HG03378 (cell line): ENCODE data around the gene CRISPLD2.

Experiments
- ATAC-seq: cut with Tn5 transposase; IDR thresholded peaks from one replicate; pipeline ENCODE4 v1.9.1; 2021; ENCODE audit warnings: mild to moderate bottlenecking, moderate library complexity; ENCODE audit not compliant: unreplicated experiment

The CRISPLD2 gene

DNA sequence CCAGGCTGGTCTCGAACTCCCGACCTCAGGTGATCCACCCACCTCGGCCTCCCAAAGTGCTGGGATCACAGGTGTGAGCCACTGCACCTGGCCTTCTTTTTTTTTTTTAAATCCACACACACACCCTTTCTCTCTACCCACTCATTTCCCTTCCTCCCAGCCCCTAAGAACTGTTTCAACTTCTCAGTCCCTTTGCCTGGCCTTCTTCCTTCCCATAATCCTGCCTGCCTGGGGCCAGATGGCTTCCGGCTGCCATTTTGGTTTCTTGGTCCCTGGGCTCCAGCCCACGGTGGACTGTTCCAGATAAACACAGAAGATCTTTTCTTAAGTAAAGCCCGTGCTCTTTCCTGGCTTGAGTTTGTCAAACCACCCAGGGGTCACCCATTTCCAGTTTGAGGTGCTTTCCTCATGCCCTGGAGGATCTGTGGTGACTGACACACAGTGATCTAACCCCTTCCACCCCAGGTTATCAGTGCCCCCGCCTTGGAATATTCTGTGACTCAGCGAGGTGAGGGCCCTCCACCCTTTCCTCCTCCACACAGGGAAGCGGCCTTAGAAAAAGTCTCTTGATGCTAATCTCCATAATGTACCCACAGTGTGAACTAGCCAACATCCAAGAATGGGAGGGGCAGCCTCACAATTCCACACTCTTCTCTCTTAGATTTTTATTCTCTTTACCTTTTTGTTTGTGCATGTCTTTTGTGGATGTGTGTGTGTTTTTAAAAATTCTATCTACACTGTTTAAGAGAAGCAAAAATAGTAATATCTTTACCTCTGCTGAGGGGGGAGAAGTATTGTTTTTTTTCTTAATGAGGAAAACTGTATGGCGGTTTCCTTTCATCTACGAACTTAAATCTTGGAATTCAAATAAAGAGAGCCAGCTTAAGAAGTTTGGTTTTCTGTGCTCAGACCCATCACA is 60.0 kb downstream of the CRISPLD2 start:
- no peak for ATAC-seq

DNA sequence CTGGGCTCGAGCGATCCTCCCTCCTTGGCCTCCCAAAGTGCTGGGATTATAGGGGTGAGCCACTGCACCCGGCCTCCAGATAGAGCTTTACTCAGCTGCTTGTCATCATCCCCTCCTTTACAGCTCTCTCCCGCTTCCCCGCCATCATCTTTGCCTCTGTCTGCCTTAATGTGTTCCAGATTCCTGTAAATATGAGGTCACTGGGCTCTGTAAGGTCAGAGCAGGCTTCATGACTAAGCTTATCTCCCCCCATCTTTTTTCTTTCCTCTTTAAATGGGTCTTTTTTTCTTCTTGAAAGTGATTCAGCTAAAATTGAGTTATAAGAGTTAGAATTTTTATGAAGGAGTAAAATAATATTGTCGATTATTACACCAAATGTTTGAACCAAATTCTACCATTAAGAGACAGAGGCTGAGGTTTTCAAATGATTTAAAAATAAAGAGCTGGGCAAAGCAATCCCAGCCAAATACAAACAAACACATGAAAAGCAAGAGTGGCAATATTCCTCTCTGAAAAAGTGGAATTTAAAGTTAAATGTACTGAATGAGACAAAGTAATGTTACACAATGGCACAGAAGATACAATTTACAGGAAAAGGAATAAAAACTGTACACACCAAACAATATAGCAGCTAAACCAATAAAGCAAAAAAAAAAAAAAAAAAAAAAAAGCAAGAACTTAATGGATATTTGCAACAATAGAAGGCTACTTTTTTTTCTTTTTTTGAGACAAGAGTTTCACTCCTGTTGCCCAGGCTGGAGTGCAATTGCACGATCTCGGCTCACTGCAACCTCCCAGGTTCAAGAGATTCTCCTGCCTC is 62.1 kb downstream of the CRISPLD2 start:
- no peak for ATAC-seq

DNA sequence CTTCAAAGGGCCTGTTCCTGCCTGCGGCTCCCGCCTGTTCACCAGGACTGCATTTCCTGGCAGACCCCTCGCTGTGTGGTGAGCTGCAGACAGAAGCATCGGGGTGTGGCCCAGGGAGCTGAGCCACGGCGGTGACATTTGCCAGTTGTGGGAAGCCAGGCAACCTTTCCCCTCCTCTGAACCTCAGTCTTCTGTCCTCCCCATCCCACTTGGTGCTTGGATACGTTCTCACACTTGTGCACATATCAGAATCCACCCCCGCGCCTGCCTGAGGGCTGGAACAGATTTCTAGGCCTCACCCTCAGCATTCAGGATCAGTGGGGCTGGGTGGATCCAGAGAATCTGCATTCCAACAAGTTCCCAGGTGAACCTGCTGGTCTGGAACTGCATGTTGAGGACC is 63.5 kb downstream of the CRISPLD2 start:
- ATAC-seq: no peak

DNA sequence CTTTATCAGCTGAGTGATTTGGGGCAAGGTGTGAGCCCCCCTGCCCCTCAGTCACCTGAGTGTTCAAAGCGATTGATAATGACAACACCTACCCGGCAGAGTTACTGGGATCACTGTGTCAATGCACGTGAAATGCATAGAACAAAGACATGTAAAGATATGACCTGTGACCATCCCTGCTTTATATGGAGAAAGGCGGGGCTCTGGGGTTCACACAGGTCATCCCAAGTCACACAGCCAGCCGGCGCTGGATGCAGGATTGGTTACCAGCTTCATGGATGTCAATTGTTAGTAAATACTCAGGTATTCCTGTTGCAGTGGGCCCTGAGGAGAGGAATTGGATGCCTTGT is 64.4 kb downstream of the CRISPLD2 start:
- ATAC-seq: no peak

DNA sequence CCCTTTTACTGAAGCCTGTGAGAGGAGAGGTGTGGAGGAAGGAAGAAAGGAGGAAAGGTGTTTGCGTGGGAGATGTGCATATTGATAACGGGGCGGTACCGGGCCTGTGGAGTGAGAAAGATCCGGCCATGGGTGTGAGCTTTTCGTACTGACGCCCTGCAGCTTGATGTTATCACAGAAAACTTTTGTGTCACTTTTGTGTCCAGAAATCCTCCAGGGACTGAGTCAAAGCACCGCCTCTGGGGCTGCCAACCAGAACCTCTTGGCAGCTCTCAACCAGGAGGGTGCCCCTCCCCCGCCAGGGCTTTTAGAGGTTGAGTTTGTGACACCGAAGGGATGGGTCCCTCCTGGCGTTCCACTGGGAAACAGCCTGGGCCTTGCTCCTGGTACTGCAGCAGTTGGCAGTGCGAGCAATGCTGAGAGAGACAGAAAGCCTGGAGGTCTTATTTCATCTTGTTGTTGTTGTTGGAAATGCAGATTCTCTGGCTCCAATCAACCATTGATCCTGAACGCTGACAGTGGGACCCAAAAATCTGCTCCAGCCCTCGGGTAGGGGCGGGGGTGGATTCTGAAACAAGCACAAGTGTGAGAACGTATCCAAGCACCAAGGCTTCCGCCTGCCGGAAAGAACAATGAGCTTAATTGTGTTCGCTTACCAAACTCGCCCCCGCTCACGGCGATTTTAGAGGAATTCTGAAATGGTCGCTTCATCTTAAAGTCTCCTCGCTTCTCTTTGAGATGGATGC is 65.0 kb downstream of the CRISPLD2 start:
- ATAC-seq: no peak

DNA sequence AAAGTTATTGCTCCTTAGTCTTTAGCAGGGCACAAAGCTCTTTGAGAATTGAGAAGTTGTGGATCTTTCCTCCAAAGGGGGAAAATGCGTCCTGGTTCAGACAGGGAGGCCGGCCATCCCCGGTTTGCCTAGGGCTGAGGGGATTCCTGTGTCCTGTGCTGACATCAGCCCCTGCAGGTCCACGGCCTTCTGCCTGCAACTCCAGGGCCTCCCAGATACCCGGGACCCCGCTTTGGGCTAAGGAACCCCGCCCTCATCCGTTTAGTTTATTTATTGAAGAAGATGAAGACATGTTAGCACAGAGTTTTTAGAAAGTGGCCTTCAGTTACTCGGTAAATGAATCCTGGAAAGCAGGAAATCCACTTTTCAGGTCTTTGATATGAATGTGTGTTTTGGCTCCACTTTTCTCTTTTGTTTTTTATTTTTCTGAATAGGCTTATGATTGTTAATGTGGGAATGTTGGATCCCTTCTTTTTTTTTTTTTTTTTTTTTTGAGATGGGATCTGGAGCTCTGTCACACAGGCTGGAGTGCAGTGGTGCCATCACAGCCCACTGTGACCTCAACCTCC is 65.6 kb downstream of the CRISPLD2 start:
- ATAC-seq: no peak

DNA sequence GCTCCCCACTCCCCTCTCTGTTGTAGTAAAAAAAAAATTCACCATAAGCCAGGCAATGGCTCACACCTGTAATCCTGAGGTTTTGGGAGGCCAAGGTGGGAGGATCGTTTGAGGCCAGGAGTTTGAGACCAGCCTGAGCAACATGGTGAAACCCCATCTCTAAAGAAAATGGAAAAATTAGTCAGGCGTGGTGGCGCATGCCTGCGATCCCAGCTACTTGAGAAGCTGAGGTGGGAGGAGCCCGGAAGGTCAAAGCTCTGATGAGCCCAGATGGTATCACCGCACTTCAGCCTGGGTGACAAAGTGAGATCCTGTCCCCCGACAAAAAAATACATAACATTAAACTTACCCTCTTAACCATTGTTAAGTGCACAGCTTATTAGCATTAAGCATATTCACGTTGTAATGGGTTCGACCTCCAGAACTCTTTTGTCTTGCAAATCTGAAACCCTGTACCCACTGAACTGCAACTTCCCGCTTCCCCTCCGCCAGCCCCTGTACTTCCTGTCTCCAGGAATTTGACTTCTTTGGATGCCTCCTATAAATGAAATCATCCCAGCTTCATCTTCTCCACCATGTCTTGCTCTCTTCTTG is 66.8 kb downstream of the CRISPLD2 start:
- ATAC-seq: no peak

DNA sequence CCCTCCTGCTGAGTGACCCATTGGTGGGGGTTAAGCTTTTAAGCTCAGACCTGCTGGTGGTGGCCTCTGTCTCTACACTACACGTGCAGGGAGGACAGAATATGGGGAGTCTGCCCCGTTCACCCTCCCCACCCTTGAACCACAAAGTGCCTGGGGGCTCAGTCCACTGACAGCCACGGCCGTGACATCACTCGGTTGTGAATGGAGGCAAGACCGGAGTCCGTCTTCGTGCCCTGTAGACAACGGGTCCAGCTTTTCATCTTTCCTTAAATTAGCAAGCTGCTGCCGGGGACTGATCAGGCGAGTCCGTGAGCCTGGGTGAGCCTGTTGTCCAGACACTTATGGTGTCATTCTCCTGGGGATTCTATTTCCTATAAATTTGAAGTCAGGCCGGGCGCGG is 67.4 kb downstream of the CRISPLD2 start:
- ATAC-seq: no peak

DNA sequence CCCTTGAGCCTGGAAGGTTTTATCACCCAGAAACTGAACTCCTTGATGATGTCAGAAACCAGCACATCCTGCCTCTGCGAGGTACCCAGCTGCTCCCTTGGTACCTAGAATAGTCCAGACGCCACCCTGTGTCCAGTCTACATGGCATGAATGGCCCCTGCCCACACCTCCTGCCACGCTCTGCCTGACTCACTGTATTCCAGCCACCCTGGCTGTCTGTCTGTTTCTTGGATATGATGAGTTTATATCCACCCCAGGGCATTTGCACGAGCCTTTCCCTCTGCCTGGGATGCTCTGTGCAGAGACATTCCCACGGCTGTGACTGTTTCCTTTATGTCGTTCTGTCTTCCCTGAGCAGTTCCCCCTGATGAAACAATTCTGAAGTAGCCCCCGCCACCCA is 68.7 kb downstream of the CRISPLD2 start:
- no peak for ATAC-seq

DNA sequence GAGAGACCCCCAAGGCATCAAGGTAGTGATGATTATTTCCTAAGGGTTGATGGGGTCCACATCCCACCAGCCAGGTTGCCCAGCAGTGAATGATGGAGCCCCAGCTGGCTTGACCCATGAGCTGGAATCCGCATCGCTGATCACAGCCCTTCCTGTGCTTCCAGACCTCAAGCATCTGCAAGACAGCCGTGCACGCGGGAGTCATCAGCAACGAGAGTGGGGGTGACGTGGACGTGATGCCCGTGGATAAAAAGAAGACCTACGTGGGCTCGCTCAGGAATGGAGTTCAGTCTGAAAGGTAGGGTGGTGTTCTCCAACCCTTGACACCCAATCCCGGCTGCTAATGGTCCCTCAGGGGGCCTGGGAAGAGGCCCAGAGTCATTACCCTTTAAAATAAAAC is 69.3 kb downstream of the CRISPLD2 start:
- ATAC-seq: no peak

DNA sequence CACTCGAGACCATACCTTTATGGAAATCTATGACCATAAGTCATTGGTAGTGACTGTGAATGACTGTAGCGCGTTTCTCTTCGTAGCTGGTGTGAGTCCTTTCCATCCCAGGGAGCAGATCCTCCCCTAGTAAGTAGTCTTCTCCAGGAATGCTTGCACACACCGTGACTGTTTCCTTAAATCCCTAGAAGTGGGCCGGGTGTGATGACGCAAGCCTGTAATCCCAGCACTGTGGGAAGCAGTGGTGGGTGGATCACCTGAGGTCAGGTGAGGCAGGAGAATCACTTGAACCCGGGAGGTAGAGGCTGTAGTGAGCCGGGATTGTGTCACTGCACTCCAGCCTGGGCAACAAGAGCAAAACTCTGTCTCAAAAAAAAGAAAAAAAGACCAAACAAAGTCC is 70.6 kb downstream of the CRISPLD2 start:
- ATAC-seq: no peak

DNA sequence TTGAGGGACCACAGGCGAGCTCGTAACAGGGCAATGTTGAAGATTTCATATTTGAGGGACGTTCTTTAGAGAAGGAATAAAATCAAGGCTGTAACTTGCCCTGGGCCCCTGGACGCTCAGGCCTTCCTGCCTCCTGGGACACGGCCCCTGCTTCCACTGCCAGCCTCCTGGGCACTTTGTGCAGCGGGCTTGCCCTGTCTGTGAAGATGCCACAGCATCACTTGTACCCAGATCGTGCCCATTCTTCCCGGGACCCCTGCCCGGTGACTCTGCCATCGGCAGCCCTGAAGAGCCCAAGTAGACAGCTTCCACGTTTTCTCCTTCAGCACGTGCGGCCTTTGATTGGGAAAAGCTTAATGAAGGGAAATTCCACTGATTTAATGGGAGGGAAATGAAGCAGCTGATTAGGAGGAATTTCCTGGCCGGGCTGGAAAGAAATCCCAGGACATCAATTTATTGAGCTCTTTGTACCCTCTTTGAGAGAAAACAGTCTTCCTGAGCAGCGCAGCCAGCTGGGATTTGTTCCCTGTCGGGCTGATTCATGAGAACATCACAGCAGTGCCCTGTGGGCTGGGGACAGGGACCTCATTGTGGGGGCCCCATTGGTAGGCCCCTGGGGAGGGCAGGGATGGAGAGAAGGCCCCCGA is 71.5 kb downstream of the CRISPLD2 start:
- no peak for ATAC-seq

DNA sequence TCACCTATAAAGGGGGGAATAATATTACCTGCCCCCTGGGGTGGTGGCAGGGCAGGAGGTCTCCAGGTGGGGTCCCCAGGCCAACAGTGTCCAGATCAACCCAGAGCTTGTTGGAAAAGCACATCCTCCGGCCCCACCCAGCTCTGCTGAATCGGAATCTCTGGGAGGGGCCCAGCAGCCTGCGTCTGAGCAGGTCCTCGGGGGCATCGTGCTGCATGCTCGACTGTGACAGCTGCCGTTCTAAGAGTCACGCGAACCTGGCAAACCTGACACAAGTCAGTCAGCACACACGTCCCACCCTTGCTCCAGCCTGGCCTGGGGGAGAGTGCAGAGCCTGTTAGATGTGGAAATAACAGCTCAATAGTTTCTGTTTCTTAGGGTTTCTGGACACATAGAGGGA is 72.3 kb downstream of the CRISPLD2 start:
- ATAC-seq: no peak

DNA sequence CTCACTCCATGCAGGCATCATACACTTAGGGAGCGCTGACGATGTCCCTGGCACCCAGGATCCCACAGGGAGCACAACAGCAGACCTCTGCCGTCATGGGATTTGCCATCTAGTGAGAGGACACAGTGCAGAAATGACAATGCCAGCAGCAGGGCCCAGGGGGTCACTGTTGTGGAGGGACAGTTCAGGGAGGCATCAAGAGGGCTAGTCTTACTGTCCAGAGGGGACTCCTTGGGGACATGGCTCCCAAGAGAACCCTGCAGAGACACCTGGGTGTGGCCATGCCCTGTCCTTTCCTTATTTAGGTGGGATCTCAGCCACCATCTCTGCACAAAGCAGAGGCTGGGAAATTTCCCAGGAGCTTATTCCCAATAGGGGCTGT is 73.7 kb downstream of the CRISPLD2 start:
- no peak for ATAC-seq

DNA sequence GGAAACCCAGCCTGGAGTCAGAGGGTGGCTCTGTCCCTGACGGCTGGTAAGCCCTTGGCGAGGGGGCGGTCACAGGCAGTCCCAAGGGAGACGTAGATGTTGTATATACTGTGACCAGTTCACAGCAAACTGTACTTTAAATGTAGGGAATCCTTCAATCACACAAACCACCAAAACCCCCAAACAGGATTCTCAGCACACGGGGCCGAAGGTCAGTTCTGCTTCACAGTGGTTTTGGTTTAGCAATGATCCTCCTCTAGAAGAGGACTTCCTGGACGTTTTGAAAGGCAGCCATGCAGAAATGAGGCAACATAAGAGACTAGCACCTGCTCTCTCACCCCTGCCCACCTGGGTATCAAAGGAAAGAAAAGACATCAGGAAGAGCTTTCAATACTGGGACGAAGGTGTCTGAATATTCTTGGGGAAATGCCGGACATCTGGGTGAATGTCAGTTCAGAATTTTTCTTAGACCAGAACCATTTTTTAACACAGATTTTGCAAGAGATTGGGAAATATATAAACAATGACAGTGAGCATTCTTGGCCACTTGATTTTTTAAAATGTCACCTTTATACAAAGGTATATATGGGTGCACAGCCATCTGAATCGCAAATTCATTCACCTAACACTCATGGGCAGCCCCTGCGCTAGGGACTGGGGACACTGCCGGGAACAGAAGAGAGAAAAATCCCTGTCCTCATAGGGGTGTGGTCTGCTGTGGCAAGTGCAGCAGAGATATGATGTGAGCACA is 74.2 kb downstream of the CRISPLD2 start:
- no peak for ATAC-seq

DNA sequence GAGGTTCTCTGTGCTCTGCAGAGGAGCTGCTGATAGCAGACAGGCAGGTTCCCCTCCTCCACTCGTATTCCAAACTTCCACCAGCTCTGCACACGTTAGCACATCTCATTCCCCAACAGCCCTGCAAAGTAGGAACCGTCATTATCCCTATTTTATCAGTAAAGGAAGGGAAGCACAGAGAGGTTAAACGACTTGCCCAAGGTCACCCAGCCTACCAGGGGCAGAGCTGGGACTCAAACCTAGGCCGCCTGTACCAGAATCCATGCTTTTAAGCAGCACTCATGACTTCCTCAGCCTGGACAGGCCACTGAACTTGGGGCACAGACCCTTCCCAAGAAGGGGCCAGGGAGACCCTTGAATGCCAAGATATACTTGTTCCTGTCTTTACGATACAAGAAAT is 75.2 kb downstream of the CRISPLD2 start:
- ATAC-seq: no peak

DNA sequence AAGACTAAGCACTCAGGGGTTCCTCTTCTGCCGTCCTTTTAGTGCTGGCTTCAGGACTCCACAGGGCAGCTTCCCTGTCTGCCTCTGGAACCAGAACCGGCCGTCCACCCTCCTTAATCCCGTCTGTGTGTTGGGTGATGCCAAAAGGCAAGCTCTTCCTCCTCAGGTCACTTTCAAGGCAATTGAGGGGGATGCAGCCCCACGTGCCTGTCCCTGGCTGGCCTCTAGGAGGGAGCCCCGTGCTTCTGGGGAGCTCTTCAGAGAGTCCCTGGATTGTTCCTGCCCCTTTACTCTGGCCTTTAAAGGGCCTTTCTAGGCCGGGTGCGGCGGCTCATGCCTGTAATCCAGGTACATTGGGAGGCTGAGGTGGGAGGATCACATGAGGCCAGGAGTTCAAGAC is 77.1 kb downstream of the CRISPLD2 start:
- ATAC-seq: no peak

DNA sequence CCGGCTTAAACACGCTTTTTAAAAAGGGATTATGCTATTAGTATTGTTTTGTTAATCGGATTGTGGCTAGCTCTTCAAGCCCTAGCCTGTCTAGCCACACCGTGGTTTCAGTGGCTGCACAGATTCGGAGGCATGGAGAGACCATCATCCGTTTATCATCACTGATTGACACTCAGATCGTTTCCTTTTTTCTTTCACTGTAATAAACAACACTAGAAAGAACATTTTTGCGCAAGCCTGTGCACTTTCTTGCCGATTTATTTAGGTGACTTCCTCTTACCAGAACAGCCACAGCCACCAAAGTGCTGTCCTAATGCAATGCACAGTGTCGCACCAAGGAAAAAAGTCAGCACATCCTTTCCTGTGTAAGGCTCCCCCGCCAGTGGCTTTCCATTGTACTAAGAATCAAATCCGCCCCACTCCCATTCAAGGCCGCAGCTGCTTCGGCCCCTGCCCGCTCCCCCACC is 78.2 kb downstream of the CRISPLD2 start:
- no peak for ATAC-seq

DNA sequence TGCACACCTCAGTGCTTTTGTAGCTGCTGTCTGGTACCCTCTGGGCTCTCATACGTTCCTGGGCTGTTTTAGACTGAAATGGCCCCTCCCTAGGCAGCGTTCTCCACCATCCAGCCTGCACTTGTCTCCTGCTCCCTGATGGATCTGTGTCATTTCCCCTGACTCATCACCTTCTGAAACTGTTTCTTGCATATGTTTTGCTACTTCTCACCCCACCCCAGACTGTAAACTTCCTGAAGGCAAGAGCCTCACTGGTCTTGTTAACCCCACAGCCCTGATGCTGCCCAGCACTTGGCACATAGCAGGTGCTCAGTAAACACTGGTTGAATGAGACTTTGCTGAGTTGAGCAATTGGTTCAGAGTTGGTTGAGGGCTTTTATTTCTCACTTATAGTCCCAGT is 78.7 kb downstream of the CRISPLD2 start:
- no peak for ATAC-seq
